Inflammatory macrophage treated with lipopolysaccharide for 1 hour (primary cell): ENCODE measurements around the gene MED15.
"Not testable (repeated sequence)": the region's sequence is repeated elsewhere in the genome, so short reads cannot be mapped to it uniquely, and the experiment has no call there.

ENCODE experiments used
- DNase-seq, 2 donors: peaks; one replicate each; pipeline ENCODE4 v3.0.0-alpha.2; 2020 to 2022

Gene MED15

GRCh38 chr22:20585639-20586402, 78.4 kb downstream of the MED15 start:
- DNase-seq = no peak

- no peak for DNase-seq
Observed at GRCh38 chr22:20586403-20586745, 79.0 kb downstream of the MED15 start.

- no peak for DNase-seq
Observed at GRCh38 chr22:20587206-20587958, 80.0 kb downstream of the MED15 start.

DNA sequence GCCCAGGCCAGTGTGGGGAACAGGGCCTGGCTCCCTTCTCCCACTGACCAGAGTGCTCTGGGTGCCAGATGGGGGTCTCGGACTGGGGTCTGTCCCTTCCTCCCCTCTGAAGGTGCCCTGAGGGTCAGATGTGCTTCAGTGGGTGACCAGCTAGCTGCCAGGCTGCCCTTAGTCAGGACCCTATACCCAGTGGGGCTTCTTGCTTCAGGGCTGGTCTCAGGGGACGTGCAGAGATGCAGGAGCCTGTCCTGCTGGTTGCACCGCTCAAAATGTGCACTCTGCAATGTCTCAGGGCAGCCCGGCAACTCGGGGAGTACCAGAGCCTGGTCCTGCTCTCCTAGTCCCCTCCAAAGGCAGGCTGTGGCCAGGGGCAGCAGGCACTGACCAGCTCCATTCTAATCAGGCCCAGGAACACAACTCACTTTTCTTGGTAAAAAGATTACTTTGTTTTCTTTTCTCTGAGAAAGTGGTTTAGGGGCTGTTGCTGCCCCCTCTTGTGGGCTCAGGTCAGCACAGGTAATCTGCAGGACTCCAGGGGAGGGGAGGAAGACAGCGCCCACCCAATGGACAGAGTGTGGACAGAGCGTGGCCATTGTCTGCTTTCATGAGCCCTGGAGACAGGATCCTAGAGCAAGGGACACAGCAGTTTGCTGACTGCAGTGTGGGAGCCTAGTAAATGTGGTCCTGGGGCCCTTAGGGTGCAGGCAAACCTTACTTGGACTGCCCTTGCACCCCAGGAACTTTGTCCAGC, 80.9 kb downstream of the MED15 start:
- DNase-seq = no peak

DNA sequence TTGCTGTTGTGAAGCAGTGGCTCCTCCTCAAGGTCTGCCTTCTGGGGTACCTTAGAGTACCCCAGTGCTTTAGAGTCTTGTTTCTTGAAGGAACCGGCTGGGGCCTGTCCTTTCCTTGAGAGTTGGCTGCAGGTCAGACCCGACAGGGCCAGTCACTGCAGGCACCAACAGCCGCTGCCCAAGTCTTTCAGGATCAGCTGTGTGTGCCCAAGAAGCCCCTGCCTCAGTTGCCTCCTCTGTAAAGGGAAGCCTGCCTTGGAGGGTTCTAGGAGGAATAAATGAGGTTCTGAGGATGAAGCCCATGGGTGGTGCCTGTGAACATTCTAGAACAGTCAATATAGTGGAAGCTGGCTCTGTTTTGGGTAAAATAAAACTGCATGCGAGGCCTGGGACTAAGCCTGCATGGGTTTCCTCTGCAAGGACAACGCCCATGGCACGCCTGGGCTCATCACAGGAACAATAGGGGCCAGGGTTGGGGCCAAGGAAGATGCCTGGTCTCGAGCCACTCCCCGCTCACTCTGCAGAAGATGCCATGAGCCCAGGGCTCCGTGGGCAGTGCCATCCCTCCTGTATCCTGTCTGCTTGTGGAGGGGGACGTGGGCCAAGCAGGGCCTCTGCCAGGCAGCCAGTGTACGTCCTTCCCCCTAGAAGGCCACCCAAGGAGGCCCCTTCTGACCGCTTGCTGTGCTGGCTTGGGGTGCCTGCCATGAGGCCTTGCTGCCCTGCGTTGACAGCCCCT, 81.6 kb downstream of the MED15 start:
- DNase-seq = no peak

DNA sequence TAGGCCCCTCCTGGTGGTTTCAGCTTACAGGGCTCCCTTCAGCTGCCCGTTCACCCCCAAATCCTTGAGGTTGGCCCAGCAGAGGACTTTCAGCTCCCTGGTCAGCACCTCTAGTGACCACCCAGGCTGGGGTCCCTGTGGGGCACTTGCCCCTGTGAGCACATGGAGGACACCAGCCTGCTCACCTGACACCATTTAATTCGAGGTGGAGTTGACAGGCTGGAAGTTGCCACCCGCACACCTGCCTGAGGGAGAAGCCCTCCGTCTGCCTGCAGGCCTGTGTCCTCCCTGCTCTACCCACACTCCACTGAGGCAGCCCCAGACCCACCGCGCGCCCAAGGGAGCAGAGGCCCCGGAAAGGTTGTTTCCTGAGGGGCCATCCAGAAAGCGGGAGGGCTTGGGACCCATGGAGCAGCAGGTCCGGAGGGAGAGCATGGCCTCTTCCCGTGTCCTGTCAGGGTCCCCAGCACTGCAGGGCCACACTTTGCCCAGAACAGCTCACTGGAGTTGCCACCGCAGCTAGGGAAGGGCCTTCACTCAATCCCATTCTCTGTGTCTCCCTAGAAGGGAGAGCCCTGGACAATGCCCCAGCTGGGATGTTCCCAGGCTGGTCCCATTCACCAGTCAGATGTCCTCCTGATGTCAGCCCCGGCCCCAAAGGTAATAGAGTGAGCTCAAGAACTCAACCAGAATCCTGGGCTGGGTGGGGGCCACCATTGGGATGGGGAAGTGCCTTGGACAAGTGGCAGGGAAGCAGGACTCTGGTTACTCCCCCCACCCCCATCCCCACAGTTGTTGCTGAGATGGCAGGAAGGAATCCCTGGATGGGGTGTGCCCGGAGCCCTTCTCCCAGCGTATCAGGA, 82.4 kb downstream of the MED15 start:
- DNase-seq = no peak

DNA sequence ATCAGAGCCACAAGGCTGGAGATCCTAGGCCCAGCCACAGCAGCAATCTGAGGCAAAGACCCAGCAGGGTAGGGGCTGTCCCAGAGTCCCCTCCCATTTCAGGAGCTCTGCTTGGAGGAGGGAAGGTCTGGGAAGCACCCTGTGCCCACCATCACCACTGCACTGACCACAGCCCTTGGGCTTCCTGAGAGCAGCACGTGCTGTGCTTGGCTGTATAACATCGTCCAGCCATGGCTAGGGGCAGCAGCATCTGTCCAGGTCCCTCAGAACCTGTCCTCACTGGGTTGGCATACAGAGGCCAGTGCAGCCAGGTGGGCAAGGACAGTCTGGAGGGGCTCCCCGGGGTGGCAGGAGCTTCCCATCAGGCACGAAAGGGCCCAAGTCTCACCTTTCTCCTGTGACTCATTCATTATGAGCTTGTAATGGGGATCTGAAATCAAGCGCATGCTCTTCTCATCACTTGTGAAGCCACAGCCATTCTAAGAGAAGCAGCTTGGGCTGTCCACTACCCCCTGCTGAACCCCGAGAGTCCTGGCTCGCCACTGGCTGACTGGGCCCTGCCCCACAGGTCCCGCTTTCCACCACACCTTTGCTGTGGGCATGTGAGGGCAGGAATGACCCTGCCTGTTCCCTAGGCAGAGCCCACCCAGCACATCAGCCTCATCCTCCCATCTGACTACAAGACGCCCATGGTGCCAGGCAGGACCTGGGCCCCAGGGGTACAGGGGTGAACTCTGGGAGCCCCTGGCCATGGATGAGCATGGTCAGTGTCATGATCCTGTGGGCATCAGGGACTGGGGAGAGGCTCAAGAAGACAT, 83.3 kb downstream of the MED15 start:
- no peak for DNase-seq

GRCh38 chr22:20591295-20591645, 83.9 kb downstream of the MED15 start:
- no peak for DNase-seq

GRCh38 chr22:20591660-20592310, 84.4 kb downstream of the MED15 start:
- no peak for DNase-seq

- not testable (repeated sequence) for DNase-seq
Observed at GRCh38 chr22:20594038-20594437, 86.6 kb downstream of the MED15 start.

GRCh38 chr22:20594486-20594885, 87.1 kb downstream of the MED15 start:
- not testable (repeated sequence) for DNase-seq

DNA sequence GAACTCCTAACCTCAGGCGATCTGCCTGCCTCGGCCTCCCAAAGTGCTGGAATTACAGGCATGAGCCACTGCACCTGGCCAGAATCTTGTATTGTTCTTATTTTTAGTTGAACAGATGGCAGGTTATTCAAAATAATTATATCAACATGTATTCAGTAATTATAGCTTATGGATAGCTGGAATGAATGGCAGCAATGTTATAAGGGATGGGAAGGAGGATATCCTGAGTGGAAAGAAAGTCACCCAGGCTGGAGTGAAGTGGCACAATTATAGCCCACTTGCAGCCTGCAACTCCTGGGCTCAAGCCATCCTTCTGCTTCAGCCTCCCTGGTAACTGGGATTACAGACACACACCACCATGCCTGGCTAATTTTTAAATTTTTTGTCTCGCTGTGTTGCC, 88.1 kb downstream of the MED15 start:
- DNase-seq = no peak

- DNase-seq = no peak
Observed at GRCh38 chr22:20599117-20599516, 91.7 kb downstream of the MED15 start.

DNA sequence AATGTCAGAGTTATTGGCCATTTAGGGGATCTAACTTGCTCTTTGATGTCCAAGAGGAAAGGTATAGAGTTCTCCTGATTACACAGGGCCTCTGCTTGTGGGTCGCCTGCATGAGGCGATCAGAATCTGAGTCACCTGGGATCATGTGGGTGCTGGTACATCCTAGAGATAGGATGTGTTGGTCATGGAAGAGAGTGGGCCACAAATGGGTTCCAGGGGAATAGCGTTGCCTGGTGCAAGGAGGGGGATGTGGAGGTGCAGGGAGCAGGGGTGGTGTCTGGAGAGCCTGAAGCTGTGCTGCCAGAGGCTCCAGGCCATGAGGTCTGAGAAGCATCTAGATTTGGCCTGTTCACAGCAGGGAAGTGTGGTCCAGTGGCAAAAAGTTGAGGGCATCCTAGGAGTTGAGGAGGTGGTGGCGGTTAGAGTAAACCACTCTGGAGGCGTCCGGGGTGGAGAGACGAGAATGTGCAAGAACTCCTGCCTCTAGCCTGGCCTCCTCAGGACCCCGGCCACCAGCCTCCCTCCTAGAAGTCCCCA, 92.8 kb downstream of the MED15 start:
- no peak for DNase-seq

GRCh38 chr22:20601308-20601707, 93.9 kb downstream of the MED15 start:
- DNase-seq = no peak

- no peak for DNase-seq
Observed at GRCh38 chr22:20602609-20603164, 95.3 kb downstream of the MED15 start.

- DNase-seq = no peak
Observed at GRCh38 chr22:20604092-20604747, 96.8 kb downstream of the MED15 start.

GRCh38 chr22:20604776-20605221, 97.4 kb downstream of the MED15 start:
- no peak for DNase-seq

DNA sequence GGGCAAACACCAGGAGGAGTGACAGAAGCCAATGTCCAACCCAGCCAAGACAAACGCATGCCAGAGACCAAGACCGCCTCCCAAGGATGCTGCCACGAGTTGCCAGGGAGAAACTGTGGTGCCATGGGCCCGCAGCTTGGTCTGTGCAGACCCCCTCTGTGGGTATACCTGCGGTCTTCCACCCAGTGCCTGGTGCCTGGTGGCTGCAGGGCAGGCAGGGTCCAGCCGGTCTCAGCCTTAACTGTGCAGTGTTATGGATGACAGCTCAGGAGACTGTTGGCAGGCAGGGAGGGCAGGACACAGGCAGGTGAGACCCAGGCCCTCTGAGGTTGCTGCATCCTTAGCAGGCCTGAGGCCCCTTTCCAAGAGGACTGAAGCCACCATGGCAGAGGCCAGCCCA, 97.9 kb downstream of the MED15 start:
- DNase-seq = no peak
